OCI-LY7 (cell line): ENCODE results near the gene PPP1R37.

Experiments used
- EZH2phosphoT487 ChIP-seq: fragments of 200-600 bp; sonication (generic); IDR thresholded peaks from 2 replicates; pipeline ENCODE4 v1.6.1; 2018; ENCODE audit warnings: low read depth, borderline replicate concordance, mild to moderate bottlenecking, mixed run types, antibody characterized with exemption, low read length, moderate library complexity, mixed read lengths
- TF ChIP-seq, protein P1 (sequence below): fragments of 200-600 bp; sonication (generic); conservative IDR thresholded peaks from 2 replicates; pipeline ENCODE4 v1.5.1; 2014; ENCODE audit warnings: mild to moderate bottlenecking, antibody characterized with exemption, low read length, moderate library complexity, mixed read lengths

DNA sequence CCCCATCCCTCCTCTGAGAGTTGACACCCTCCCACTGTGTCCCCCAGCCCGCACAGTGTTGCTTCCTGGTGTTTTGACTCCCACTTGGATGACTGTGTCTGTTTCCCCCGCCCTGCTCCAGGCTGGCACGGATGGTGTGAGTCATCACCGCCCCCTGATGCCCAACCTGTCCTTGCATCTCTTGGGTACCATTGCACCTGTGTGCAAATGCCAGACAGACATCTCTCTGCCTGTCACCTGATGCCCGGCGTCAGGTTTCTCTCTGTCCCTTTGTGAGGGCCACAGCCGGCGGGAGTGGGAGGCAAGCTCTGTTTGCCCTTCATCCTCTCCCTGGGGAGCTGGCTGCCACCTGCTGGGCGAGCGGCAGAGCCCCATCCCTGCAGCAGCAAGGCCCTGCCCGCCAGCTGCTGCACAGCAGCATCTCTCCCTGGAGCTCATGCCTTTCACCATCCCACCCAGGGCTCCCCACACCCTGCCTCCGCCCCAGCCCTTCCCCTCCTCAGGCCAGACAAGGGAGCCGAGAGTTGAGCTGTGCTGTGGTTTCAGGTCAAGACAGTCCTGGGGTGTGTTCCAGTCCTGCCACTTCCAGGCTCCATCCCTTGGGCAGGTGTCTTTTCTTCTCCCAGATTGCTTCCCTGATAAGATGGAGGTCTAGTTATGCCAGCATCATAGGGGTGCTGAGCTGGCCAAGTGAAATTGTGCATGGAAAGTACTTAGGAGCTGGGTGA is 38.1 kb downstream of the PPP1R37 start:
- TF ChIP-seq, protein P1, sequence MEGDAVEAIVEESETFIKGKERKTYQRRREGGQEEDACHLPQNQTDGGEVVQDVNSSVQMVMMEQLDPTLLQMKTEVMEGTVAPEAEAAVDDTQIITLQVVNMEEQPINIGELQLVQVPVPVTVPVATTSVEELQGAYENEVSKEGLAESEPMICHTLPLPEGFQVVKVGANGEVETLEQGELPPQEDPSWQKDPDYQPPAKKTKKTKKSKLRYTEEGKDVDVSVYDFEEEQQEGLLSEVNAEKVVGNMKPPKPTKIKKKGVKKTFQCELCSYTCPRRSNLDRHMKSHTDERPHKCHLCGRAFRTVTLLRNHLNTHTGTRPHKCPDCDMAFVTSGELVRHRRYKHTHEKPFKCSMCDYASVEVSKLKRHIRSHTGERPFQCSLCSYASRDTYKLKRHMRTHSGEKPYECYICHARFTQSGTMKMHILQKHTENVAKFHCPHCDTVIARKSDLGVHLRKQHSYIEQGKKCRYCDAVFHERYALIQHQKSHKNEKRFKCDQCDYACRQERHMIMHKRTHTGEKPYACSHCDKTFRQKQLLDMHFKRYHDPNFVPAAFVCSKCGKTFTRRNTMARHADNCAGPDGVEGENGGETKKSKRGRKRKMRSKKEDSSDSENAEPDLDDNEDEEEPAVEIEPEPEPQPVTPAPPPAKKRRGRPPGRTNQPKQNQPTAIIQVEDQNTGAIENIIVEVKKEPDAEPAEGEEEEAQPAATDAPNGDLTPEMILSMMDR = peak; percentile 82
- TF ChIP-seq EZH2phosphoT487 = no peak
